SK-N-MC (cell line): ENCODE measurements around the gene SLAIN1.

Experiments
- EZH2 ChIP-seq: fragments of 200-600 bp; sonication (generic); IDR thresholded peaks from one replicate; pipeline ENCODE4 v1.6.1; 2017; ENCODE audit warnings: antibody characterized with exemption
- POLR2AphosphoS5 ChIP-seq: IDR thresholded peaks from 2 replicates; pipeline ENCODE4 v1.6.1; 2012; ENCODE audit warnings: mild to moderate bottlenecking, low read depth, low read length, borderline replicate concordance

GRCh38 chr13:77806518-77806917 lies 109.0 kb downstream of the SLAIN1 start:
- no peak for TF ChIP-seq EZH2
- no peak for TF ChIP-seq POLR2AphosphoS5
